Suprapubic skin (tissue), 4 donors: ENCODE data around the gene C14orf180. TPM values are rescaled to one million over a fixed set of nuclear protein-coding genes. Genes with fewer than 3 reads are reported as not detected.
A peak's percentile ranks its signal among the peaks of the same experiment; 100 is the strongest.

Experiments
- DNase-seq, 2 donors: peaks; one replicate each; pipeline ENCODE4 v3.0.0-alpha.2; 2019; ENCODE audit warnings: low spot score in 2 of 2
- H3K27ac ChIP-seq: fragments of 200-600 bp; sonication (generic); one replicate; pipeline ENCODE4 v1.5.1; 2019
- H3K27me3 ChIP-seq: fragments of 200-600 bp; sonication (generic); one replicate; pipeline ENCODE4 v1.5.1; 2019
- H3K36me3 ChIP-seq: fragments of 200-600 bp; sonication (generic); one replicate; pipeline ENCODE4 v1.5.1; 2019
- H3K4me1 ChIP-seq: fragments of 200-600 bp; sonication (generic); one replicate; pipeline ENCODE4 v1.5.1; 2019
- H3K4me3 ChIP-seq: fragments of 200-600 bp; sonication (generic); one replicate; pipeline ENCODE4 v1.5.1; 2019; ENCODE audit warnings: mild to moderate bottlenecking
- H3K9me3 ChIP-seq: fragments of 200-600 bp; sonication (generic); one replicate; pipeline ENCODE4 v1.5.1; 2019
- CTCF ChIP-seq, 2 donors: fragments of 200-600 bp in 1 of 2; fragments of 450-650 bp in 1 of 2; sonication (generic) in 1 of 2; IDR thresholded peaks; one replicate each; pipeline ENCODE4 v1.5.1; 2016 to 2019; ENCODE audit warnings: antibody characterized with exemption in 2 of 2, mild to moderate bottlenecking in 1 of 2, moderate library complexity in 1 of 2
- EP300 ChIP-seq: sonication (generic); formaldehyde crosslinking; IDR thresholded peaks from one replicate; pipeline ENCODE4 v1.6.1; 2017; ENCODE audit warnings: antibody characterized with exemption
- POLR2A ChIP-seq, 2 donors: fragments of 450-650 bp; IDR thresholded peaks; one replicate each; pipeline ENCODE4 v1.6.1; 2017; ENCODE audit warnings: antibody characterized with exemption in 2 of 2, mild to moderate bottlenecking in 2 of 2, moderate library complexity in 2 of 2
- POLR2AphosphoS5 ChIP-seq, 3 donors: sonication (generic); formaldehyde crosslinking; IDR thresholded peaks; one replicate each; pipeline ENCODE4 v1.6.1; 2017; ENCODE audit warnings: antibody characterized with exemption in 3 of 3
- WGBS: methylation state at CpG from one replicate; pipeline ENCODE4 v1.1.5; 2018; 5-methylcytosine and 5-hydroxymethylcytosine counted together
- total RNA-seq, 4 donors: library from RNA; depleted of rRNA; stranded (reverse); fragments of >200 nt; gene quantifications; one replicate each; pipeline ENCODE4 v1.1.0, GENCODE V29; 2016

The C14orf180 gene
- total RNA-seq, 4 donors from 2014 or later = 0.30 to 3.9 TPM; not detected in 2

- H3K4me3 ChIP-seq = no peak overlapping the region
- TF ChIP-seq POLR2A (IDR thresholded peaks at IDR 0.05) (no peak), POLR2AphosphoS5 (IDR thresholded peaks at IDR 0.05) (no peak), EP300 (no peak), CTCF (IDR thresholded peaks at IDR 0.05) (no peak)
- H3K36me3 ChIP-seq = no peaks in the 10 kb centered on the region
- no peaks in the 10 kb centered on the region for H3K9me3 ChIP-seq
- no peak for DNase-seq
- peaks cover under 1% of the 10 kb centered on the region for H3K27me3 ChIP-seq
- 15% methylated on average over 8 of the region's 8 CpGs for WGBS
- no peaks in the 10 kb centered on the region for H3K4me1 ChIP-seq
- no peak overlapping the region for H3K27ac ChIP-seq
Measured at GRCh38 chr14:104536942-104537612, 42.5 kb upstream of the C14orf180 start.

DNA sequence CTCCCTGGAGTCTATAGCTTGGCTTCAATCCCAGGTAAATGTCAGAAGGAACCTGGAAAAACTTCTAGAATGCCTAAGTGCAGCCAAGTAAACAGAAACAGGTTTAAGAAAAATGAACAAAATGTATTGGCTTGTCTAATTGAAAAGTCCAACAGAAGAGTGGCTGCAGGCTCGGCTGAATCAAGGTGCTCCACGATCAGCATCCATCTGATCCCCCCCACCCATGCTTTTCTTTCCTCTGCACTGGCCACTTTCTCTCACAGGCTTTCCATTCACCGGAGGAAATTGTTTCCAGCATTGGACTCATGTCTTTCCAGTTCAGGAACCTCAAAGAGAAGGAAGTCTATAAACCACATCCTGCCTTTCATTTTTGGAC, 42.0 kb upstream of the C14orf180 start:
- DNase-seq = no peak
- H3K9me3 ChIP-seq = no peaks in the 10 kb centered on the region
- peaks cover 6% of the 10 kb centered on the region for H3K27me3 ChIP-seq
- H3K36me3 ChIP-seq = no peaks in the 10 kb centered on the region
- H3K4me1 ChIP-seq = no peaks in the 10 kb centered on the region
- TF ChIP-seq EP300 (no peak), CTCF (IDR thresholded peaks at IDR 0.05) (no peak), POLR2A (IDR thresholded peaks at IDR 0.05) (no peak), POLR2AphosphoS5 (IDR thresholded peaks at IDR 0.05) (no peak)
- no peak overlapping the region for H3K4me3 ChIP-seq
- WGBS = 22% methylated on average over 3 of the region's 3 CpGs
- H3K27ac ChIP-seq = no peak overlapping the region

DNA sequence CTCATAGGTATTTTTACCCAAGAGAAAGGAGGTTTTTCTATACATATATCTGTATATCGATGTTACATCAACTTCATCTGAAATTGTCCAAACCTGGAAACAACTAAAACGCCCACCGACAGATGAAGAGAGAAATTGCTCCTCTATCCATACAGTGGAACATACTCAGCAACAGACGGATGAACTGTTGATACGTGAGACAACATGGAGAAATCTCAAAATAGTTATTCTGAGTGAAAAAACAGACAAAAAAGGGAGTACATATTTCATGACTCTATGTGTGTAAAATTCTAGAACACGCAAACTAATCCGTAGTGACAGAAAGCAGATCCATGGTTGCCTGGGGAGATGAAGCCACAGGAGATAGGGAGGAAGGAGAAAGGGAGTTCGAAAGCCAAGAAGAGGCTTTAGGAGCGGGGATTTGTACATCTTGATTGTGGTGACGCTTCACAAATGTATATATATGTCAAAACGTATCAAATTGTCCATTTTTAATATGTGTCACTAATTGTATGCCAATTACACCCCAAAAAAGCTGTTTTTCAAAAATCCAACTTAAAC, 37.6 kb upstream of the C14orf180 start:
- H3K9me3 ChIP-seq = no peaks in the 10 kb centered on the region
- 80% methylated on average over 11 of the region's 11 CpGs for WGBS
- TF ChIP-seq EP300 (no peak), POLR2A (IDR thresholded peaks at IDR 0.05) (no peak)

GRCh38 chr14:104542871-104543830, 36.4 kb upstream of the C14orf180 start:
- H3K9me3 ChIP-seq = no peaks in the 10 kb centered on the region
- 81% methylated on average over 9 of the region's 16 CpGs for WGBS
- H3K4me3 ChIP-seq = no peak overlapping the region
- TF ChIP-seq EP300 = no peak
- TF ChIP-seq POLR2AphosphoS5 (IDR thresholded peaks at IDR 0.05) = no peak
- TF ChIP-seq CTCF (IDR thresholded peaks at IDR 0.05) = no peak
- TF ChIP-seq POLR2A (IDR thresholded peaks at IDR 0.05) = no peak
- H3K4me1 ChIP-seq = peaks cover 12% of the 10 kb centered on the region
- peak in 1 of 2 donors; percentile 78 for DNase-seq
- no peak overlapping the region for H3K27ac ChIP-seq
- H3K36me3 ChIP-seq = no peaks in the 10 kb centered on the region
- peaks cover 59% of the 10 kb centered on the region for H3K27me3 ChIP-seq

More for the DNA sequence above, 37.6 kb upstream of the C14orf180 start:
- no peak overlapping the region for H3K4me3 ChIP-seq
- peaks cover 12% of the 10 kb centered on the region for H3K4me1 ChIP-seq
- no peak for DNase-seq
- no peaks in the 10 kb centered on the region for H3K36me3 ChIP-seq
- no peak overlapping the region for H3K27ac ChIP-seq
- H3K27me3 ChIP-seq = peaks cover 47% of the 10 kb centered on the region

DNA sequence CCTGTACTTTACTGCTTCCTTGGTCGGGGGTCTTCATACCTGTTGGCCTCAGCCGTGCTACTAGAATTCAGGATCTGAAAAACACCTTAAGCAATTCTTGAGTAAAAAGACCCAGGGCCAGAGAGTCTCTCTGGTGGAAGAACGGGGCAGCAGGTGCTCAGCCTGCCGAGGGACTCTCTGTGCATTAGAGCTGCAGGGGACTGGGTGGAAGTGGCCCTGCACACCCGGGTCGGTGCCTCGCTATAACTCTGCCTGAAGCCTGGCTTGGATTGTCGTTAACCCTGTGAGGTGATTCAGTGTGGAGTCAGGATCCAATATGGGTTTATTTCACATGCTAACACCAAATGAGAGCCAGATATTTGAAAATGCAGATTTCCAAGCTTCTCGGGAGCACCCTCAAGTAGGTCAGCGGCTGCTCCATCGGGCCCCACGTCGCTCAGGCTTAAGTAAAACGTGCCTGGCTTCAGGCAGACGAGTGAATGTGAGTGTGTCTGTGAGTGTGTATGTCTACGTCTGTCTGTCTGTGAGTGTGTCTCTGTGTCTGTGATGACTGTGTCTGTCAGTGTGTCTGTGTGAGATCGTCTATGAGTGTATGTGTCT, 35.1 kb upstream of the C14orf180 start:
- 55% methylated on average over 16 of the region's 17 CpGs for WGBS
- Histone ChIP-seq H3K4me1 (peaks cover 12% of the 10 kb centered on the region), H3K27me3 (peaks cover 68% of the 10 kb centered on the region)

More for the DNA sequence above, 35.1 kb upstream of the C14orf180 start:
- DNase-seq = peak in 1 of 2 donors; percentile 49
- no peak overlapping the region for H3K4me3 ChIP-seq
- no peak overlapping the region for H3K27ac ChIP-seq
- no peaks in the 10 kb centered on the region for H3K9me3 ChIP-seq
- TF ChIP-seq CTCF (IDR thresholded peaks at IDR 0.05) = no peak
- TF ChIP-seq EP300 = no peak
- TF ChIP-seq POLR2AphosphoS5 (IDR thresholded peaks at IDR 0.05) = no peak
- no peak for TF ChIP-seq POLR2A (IDR thresholded peaks at IDR 0.05)
- no peaks in the 10 kb centered on the region for H3K36me3 ChIP-seq
